RWPE2 (cell line): ENCODE data around the gene ADM5.

ENCODE experiments used
- ATAC-seq: fragments of 200-7000 bp; cut with Tn5 transposase; 3 replicates; pipeline ENCODE4 v1.9.1; 2021; ENCODE audit warnings: low read depth
- DNase-seq: peaks from one replicate; pipeline ENCODE4 v3.0.0-alpha.2; 2020; ENCODE audit warnings: low spot score
- H3K27ac ChIP-seq: fragments of 450-650 bp; 2 replicates; pipeline ENCODE4 v1.5.1; 2017; ENCODE audit warnings: mild to moderate bottlenecking; ENCODE audit not compliant: poor library complexity, severe bottlenecking
- H3K27me3 ChIP-seq: fragments of 250-450 bp; sonication (Bioruptor Pico); 2 replicates; pipeline ENCODE4 v1.5.1; 2021; ENCODE audit warnings: mild to moderate bottlenecking, moderate library complexity; ENCODE audit not compliant: insufficient read depth, poor library complexity, severe bottlenecking
- H3K36me3 ChIP-seq: fragments of 250-450 bp; sonication (Bioruptor Pico); 2 replicates; pipeline ENCODE4 v1.5.1; 2020; ENCODE audit warnings: low read depth, mild to moderate bottlenecking, moderate library complexity
- H3K4me1 ChIP-seq: fragments of 250-450 bp; sonication (Bioruptor Pico); 2 replicates; pipeline ENCODE4 v1.5.1; 2021; ENCODE audit warnings: mild to moderate bottlenecking, moderate library complexity; ENCODE audit not compliant: insufficient read depth, poor library complexity, severe bottlenecking
- H3K4me3 ChIP-seq: fragments of 250-450 bp; sonication (Bioruptor Pico); 2 replicates; pipeline ENCODE4 v1.5.1; 2021; ENCODE audit warnings: mild to moderate bottlenecking, moderate library complexity; ENCODE audit not compliant: severe bottlenecking
- H3K9me3 ChIP-seq: fragments of 250-450 bp; sonication (Bioruptor Pico); 2 replicates; pipeline ENCODE4 v1.5.1; 2021; ENCODE audit warnings: mild to moderate bottlenecking, moderate library complexity; ENCODE audit not compliant: severe bottlenecking
- CTCF ChIP-seq: fragments of 450-650 bp; IDR thresholded peaks from one replicate; pipeline ENCODE4 v1.5.1; 2017; ENCODE audit warnings: mild to moderate bottlenecking, moderate library complexity; ENCODE audit not compliant: poor library complexity, severe bottlenecking

Gene ADM5

GRCh38 chr19:49658566-49659442, 30.6 kb upstream of the ADM5 start:
- ATAC-seq (no peak), DNase-seq (no peak)
- Histone ChIP-seq H3K9me3 (no peaks in the 10 kb centered on the region), H3K27me3 (no peaks in the 10 kb centered on the region), H3K27ac (no peak overlapping the region), H3K4me1 (no peaks in the 10 kb centered on the region), H3K36me3 (peaks cover 82% of the 10 kb centered on the region), H3K4me3 (no peak overlapping the region)
- TF ChIP-seq CTCF, result no peak

- no peak for ATAC-seq
Observed at GRCh38 chr19:49660338-49660961, 28.9 kb upstream of the ADM5 start.

GRCh38 chr19:49662011-49662410, 27.4 kb upstream of the ADM5 start:
- no peaks in the 10 kb centered on the region for H3K9me3 ChIP-seq
- no peak for ATAC-seq
- no peak for DNase-seq
- H3K27ac ChIP-seq, result no peak overlapping the region
- no peak overlapping the region for H3K4me3 ChIP-seq
- no peaks in the 10 kb centered on the region for H3K4me1 ChIP-seq
- peaks cover 51% of the 10 kb centered on the region for H3K36me3 ChIP-seq
- TF ChIP-seq CTCF, result no peak
- no peaks in the 10 kb centered on the region for H3K27me3 ChIP-seq

More at GRCh38 chr19:49660338-49660961, 28.9 kb upstream of the ADM5 start:
- no peak for DNase-seq
- Histone ChIP-seq H3K36me3 (peaks cover 65% of the 10 kb centered on the region), H3K27ac (no peak overlapping the region), H3K27me3 (no peaks in the 10 kb centered on the region), H3K4me1 (no peaks in the 10 kb centered on the region), H3K9me3 (no peaks in the 10 kb centered on the region), H3K4me3 (no peak overlapping the region)
- no peak for TF ChIP-seq CTCF

- no peak for TF ChIP-seq CTCF
- Histone ChIP-seq H3K36me3 (peaks cover 41% of the 10 kb centered on the region), H3K4me1 (no peaks in the 10 kb centered on the region), H3K27ac (no peak overlapping the region), H3K9me3 (no peaks in the 10 kb centered on the region), H3K27me3 (no peaks in the 10 kb centered on the region), H3K4me3 (no peak overlapping the region)
- DNase-seq (no peak), ATAC-seq (no peak)
Observed at GRCh38 chr19:49663224-49663623, 26.2 kb upstream of the ADM5 start.
